ENCODE results near the gene AP2A1. TPM values are rescaled to one million over a fixed set of nuclear protein-coding genes. Genes with fewer than 3 reads are reported as not detected.

AP2A1 gene
- total RNA-seq, 4 donors from 2014 or later: 48.4 to 77.6 (median 66.9) TPM

DNA sequence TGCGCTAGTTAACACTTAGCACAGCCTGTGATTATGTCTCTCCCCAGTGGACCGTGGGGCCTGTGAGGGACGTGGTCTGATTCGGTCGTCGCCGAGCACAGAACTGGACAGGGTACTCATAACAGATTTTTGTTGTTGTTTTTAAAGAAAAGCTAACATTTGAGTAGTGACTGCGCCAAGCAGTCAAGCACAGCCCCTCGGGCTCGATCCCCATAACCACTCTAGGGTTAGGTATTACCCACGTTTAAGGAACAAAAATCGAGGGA lies 83.4 kb downstream of the AP2A1 start:
- WGBS, 2 donors: 59 to 61% methylated on average over 12 of the region's 12 CpGs
- Histone ChIP-seq H3K27me3 (no peaks in the 10 kb centered on the region), H3K36me3 (peaks cover 4 to 5% of the 10 kb centered on the region in 2 donors), H3K4me3 (replicated peaks in 1 of 3) (peak overlapping the region in 1 of 3 donors; percentile 81), H3K27ac (peak overlapping the region; percentile 98 to 100 (median 99)), H3K9me3 (no peaks in the 10 kb centered on the region), H3K4me1 (peaks cover 20% of the 10 kb centered on the region in 2 donors)
- no peak for DNase-seq
- intact Hi-C loops (cut with DNase I): loop anchor here (5.0 kb wide), 1 partner anchor 33 kb away; the partner anchor contains the start of gene MED25
- TF ChIP-seq POLR2A (IDR thresholded peaks at IDR 0.05): no peak
- TF ChIP-seq, protein P1, sequence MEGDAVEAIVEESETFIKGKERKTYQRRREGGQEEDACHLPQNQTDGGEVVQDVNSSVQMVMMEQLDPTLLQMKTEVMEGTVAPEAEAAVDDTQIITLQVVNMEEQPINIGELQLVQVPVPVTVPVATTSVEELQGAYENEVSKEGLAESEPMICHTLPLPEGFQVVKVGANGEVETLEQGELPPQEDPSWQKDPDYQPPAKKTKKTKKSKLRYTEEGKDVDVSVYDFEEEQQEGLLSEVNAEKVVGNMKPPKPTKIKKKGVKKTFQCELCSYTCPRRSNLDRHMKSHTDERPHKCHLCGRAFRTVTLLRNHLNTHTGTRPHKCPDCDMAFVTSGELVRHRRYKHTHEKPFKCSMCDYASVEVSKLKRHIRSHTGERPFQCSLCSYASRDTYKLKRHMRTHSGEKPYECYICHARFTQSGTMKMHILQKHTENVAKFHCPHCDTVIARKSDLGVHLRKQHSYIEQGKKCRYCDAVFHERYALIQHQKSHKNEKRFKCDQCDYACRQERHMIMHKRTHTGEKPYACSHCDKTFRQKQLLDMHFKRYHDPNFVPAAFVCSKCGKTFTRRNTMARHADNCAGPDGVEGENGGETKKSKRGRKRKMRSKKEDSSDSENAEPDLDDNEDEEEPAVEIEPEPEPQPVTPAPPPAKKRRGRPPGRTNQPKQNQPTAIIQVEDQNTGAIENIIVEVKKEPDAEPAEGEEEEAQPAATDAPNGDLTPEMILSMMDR (IDR thresholded peaks at IDR 0.05): no peak

DNA sequence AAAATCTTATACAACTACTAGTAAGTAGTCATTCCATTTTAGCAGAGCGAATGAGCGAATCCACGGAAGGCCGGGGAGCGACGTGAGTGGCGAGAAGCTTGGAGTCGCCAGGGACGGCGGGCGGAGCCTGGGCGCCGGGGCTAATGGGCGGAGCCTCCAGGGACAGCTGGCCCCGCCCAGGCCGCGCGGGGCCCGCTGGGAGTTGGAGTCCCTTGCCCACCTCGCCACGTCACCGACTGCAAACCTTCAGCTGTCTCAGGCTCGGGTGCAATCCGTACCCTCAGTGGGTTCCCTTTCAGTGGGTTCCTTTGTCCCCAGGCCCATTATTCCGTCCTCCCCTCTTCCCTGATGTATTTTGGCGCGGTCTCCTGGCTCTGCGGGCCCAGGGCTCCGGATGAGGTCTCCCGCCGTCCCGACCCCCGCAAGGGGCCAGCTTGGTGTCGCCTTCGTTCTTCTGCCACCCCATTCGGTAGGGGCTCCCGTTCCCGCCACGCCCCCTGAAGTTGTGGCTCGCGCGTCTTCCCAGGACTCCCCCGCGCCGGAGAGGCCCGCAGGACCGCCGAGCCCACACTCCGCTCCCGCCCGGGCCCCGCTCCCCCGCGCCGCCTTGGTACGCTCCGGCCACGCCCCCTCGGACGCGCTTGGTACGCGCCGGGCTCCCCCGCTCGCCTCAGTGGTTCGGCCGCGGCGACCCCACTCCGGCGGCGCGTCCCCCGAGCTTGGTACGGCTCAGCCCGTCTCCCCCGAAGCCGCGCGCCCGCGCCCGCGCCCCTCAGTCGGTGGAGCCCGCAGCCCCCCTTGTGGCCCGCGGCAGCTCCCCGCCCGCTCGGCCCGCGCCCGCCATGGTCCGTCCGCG lies 83.9 kb downstream of the AP2A1 start, which contains the start of gene PTOV1:
TSS of gene PTOV1 (plus strand) at position 673 of the 856 bp plus-strand sequence.
- Histone ChIP-seq H3K27me3 (no peaks in the 10 kb centered on the region), H3K36me3 (peaks cover 7 to 9% of the 10 kb centered on the region in 2 donors), H3K4me1 (peaks cover 20% of the 10 kb centered on the region in 2 donors), H3K27ac (peak within 1 kb of the TSS; percentile 98 to 100 (median 99)), H3K4me3 (replicated peaks in 1 of 3) (peak within 1 kb of the TSS; percentile 41 to 99 (median 81)), H3K9me3 (no peaks in the 10 kb centered on the region)
- intact Hi-C loops (cut with DNase I): loop anchor here (5.0 kb wide), 1 partner anchor 33 kb away; the partner anchor contains the start of gene MED25
- DNase-seq: peak; percentile 89 to 91
- TF ChIP-seq POLR2A (IDR thresholded peaks at IDR 0.05): peak in 1 of 2 donors; percentile 81
- TF ChIP-seq, protein P1 (IDR thresholded peaks at IDR 0.05): no peak
- 2 to 4% methylated on average over 20 to 31 of the region's 98 CpGs for WGBS, 2 donors

DNA sequence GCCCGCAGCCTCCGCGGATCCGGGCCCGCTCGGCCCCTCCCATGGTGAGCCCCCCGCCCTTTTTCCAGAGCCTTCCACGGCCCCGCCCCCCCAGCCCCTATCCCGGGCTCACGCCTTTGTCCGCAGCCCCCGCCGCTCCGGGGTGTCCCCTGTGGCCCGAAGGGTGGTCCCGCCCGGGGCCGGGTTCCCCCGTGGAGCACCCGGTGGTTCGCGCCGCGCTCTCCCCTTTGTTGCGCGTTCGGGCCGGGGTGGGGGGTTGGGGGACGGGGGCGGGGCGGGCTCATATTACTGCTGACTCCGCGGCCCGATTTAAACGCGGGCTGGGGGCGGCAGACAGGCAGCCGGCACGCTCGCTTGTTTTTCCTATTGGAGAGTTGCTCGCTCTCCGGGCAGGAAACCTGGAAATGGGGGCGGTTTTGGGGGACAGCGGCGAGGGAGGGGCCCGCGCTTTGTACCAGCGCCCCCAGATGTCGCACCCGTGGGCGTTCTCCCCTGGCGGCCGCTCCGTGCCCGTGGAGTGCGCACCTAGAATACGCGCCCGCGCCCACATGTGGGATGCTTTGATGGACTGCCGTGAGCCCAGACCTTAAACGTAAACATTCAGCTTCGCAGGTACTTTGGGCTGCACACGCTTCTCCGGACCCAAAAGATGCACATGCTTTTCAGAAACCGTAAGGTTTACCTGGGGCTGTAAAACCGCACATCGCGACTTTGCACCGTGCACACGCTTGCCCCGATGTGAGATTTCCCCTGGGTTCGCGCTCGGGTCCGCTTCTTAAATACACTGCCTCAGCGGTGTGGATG lies 84.9 kb downstream of the AP2A1 start:
- intact Hi-C loops (cut with DNase I): loop anchor here (5.0 kb wide), 1 partner anchor 34 kb away; the partner anchor contains the start of gene MED25
- H3K9me3 ChIP-seq: no peaks in the 10 kb centered on the region
- no peak for TF ChIP-seq POLR2A (IDR thresholded peaks at IDR 0.05)
- TF ChIP-seq, protein P1 (IDR thresholded peaks at IDR 0.05): no peak
- H3K27ac ChIP-seq: peak overlapping the region in 2 of 3 donors; percentile 98 to 100
- WGBS, 2 donors: 7% methylated on average over 15 to 30 of the region's 78 CpGs
- no peaks in the 10 kb centered on the region for H3K27me3 ChIP-seq
- peak overlapping the region; percentile 31 to 81 (median 41) for H3K4me3 ChIP-seq (replicated peaks in 1 of 3)
- peak; percentile 41 to 50 for DNase-seq
- peaks cover 20% of the 10 kb centered on the region in 2 donors for H3K4me1 ChIP-seq
- H3K36me3 ChIP-seq: peaks cover 11 to 14% of the 10 kb centered on the region in 2 donors

DNA sequence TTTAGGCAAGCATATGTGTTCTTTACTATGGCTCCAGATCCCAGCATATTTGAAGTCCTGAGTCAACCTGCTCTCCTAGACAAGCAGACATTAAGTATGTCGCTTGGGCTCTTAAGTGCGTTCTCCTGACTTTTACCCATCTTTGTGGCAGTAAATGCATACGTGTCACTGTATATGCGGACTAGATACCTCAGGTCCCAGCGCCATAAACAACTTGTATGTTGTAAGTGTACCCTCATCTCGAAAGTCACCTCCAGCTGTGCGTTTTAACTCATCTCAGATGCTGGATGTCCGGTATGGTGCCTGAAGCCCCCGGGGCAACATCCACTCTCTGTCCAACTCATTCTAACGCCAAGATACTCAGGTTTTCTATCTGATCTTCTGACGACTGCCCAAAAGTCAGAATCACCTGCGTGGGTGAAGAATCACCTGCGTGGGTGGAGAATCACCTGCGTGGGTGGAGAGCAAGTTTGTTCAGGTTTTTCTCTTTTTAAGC lies 85.9 kb downstream of the AP2A1 start:
- DNase-seq: no peak
- Histone ChIP-seq H3K27me3 (no peaks in the 10 kb centered on the region), H3K4me3 (replicated peaks in 1 of 3) (peak overlapping the region in 2 of 3 donors; percentile 41 to 81), H3K27ac (no peak overlapping the region), H3K4me1 (peaks cover 20% of the 10 kb centered on the region in 2 donors), H3K9me3 (no peaks in the 10 kb centered on the region), H3K36me3 (peaks cover 21 to 23% of the 10 kb centered on the region in 2 donors)
- WGBS, 2 donors: 67 to 69% methylated on average over 14 of the region's 14 CpGs
- TF ChIP-seq POLR2A (IDR thresholded peaks at IDR 0.05): no peak
- TF ChIP-seq, protein P1 (IDR thresholded peaks at IDR 0.05): no peak
- intact Hi-C loops (cut with DNase I): loop anchor here (5.0 kb wide), 1 partner anchor 35 kb away; the partner anchor contains the start of gene MED25

All from thyroid gland (tissue), 4 donors.